NCI-H446 treated with DMSO at 0.1 percent for 48 hours (cell line): ENCODE measurements around the gene OR4E2.
"Not testable (repeated sequence)": the region's sequence is repeated elsewhere in the genome, so short reads cannot be mapped to it uniquely, and the experiment has no call there.

Experiments used
- DNase-seq: peaks from one replicate; lab custom pipeline; 2025; lab: John Stamatoyannopoulos, UW

The OR4E2 gene

DNA sequence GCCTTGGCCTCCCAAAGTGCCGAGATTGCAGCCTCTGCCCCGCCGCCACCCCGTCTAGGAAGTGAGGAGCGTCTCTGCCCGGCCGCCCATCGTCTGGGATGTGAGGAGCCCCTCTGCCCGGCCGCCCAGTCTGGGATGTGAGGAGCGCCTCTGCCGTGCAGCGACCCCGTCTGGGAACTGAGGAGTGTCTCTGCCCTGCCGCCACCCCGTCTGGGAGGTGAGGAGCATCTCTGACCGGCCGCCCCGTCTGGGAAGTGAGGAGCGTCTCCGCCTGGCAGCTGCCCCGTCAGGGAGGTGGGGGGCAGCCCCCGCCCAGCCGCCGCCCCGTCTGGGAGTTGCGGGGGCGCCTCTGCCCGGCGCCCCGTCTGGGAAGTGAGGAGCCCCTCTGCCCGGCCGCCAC is 44.0 kb downstream of the OR4E2 start:
- DNase-seq: not testable (repeated sequence)

DNA sequence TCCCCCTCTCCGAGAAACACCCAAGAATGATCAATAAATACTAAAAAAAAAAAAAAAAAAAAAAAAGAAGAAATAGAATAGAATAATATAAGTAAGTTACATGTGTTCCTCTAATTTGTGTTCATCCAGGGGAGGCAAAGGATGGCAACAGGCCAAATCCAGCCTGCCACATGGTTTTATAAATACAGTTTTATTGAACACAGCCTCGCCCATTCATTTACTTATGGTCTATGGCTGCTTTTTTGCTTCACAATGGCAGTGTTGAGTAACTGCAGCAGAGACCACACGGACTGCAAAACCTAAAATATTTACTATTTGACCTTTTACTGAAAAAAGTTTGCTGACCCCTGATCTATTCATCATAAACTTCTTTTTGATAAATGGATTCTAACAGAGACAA is 44.9 kb downstream of the OR4E2 start:
- DNase-seq: not testable (repeated sequence)

DNA sequence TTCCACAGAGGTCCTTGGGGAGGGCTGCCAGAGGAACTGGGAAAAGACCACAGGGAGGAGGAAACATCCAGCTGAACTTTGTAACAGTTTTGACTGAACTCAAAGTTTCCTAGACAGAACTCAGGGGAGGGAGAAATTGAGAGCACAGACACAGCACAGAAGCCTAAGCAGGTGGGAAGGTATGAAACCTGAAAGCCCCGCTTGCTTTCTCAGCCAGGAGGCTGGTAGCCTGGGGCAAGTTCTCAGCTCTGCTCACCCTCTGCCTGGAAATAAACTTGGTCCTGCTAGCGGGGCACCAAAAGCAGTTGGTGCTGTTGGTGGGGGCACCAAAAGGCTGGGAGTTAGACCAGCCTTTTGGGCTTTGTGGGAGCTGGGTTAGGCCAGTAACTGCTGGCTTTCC is 45.9 kb downstream of the OR4E2 start:
- no peak for DNase-seq

DNA sequence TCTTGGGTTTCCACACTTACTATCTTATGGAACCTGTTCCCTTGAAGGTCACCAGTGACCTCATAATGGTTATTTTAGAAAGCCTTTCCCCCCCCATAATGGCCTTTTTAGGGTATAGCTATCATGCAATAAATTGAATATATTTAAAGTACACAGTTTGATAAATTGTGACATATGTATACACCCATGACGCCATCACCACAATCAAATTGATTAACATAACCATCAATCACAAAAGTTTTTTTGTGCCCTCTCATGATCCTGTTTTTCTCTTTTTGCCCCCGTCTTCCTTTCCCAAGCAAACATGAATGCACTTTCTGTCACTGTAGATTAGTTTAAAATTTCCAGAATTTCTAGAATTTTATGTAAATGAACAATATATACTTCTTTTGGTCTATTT is 48.7 kb downstream of the OR4E2 start:
- no peak for DNase-seq

DNA sequence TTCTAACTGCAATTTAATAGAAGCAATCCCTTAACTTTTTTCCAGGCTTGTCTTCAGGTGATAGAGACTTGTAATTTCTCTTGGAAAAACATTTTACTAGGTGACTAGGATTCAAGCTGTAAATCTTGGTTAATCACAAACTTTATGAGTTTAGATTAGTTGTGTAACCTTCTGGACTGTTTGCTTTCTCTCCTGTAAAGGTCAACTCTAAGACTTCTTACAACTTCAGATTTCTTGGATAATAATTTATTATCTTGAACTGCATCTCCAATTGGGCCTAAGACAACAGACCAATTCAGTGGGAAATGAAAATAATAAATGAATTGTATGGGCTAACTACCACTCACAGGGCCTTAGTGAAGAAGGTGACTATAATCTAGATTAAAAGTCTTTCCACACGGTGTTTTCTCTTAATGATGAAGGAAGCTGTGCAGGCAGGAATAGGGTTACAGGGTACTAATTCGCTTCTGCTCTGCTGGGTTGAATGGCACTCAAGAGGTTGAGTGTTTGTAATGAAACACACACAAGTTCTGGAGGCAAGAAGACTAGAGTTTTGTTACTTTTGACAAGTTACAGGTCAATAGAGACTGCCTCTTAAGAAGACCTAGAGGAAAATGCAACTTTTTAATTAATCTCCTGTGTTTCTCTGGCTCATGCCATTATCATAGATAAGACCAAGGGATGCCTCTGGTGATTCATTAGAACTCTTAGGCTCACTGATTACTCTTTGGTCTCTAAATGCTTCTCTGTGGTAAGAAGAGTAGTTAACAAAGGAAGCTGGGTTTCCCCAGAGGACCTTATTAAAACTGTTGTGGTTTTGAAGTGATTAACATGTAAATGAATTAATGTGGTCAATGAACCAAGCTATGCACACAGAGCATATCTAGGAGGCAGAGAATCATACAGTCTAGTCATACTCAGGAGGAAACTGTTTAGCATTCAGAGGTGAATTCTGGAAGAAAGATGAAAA is 50.0 kb downstream of the OR4E2 start:
- DNase-seq: no peak

DNA sequence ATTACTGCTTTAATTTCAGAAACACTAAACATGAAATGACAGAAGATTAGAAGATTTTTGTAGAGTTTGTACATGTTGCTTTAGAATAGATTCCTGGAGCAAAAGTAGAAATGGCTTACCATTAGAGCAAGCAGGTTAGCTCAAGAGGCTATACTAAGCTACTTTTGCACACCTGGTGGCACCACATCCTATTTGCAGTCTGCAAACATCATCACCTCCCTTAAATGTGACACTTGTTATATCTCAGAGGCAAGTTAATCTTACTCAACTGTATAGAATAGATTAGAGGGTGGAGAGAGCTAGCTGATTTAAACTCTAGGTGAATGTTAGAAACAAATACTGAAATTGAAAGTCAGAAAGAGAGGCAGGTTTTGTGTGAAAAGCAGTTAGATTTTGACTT is 50.7 kb downstream of the OR4E2 start:
- DNase-seq: no peak

DNA sequence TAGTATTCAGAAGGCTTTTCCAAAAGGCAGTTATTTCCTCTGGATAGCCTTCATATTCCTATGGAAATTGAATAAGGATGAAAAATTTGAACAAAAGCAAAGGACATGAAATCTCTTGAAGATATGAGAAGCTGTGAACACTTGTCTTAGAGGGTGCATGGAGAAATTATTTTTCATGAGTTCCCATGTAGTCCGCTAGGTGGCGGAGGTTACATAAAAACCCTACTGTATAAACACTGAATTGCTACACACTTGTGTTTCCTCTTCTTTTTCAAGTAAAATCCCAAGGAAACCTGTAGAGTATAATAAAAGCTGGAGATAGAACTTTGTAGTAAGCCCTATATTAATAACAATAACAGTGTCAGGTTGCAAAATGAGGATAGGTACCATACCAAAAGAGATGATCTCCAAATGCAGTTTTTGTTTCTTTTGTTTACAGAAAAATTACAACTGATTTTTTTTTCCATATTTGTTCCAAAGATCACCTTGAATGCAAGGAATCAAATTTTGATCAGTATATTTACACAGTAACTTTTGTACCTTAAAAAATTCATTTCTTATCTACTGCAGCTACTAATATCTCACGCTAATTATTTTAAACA is 57.8 kb downstream of the OR4E2 start:
- no peak for DNase-seq

DNA sequence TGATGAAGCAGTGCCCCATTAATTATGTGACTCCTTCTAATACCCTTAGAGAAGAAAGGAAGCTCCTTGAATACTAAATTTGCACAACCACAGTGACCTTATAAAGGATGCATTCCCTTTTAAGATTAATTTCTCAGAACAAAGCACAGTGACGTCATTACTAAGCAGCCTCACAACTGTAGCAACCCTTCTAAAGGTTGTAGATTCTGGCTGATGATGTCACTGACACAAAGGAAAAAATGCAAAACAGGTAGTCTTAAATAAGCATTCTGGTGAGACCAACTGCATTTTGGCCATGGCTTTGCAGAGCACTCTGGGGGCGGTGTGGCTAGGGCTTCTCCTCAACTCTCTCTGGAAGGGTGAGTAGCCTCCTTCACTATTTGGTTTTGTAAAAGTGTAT is 58.4 kb downstream of the OR4E2 start:
- no peak for DNase-seq

DNA sequence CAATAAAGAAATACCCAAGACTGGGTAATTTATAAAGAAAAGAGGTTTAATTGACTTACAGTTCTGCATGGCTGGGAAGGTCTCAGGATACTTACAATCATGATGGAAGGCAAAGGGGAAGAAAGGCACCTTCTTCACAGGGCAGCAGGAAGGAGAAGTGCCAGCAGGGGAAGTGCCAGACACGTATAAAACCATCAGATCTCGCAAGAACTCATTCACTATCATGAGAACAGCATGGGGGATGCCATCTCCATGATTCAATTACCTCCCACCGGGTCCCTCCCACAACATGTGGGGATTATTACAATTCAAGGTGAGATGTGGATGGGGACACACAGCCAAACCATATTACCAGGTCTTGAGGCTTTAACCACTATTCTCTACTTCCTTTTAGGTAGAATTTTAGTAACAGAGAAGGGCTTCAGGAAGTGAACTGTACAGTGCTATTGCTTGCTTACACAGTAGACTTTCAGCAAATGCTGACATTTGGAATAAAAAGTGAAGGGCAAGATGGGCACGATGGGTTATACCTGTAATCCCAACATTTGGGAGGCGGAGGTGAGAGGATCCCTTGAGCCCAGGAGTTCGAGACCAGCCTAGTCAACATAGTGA is 60.8 kb downstream of the OR4E2 start:
- no peak for DNase-seq
